Dendritic cell treated with granulocyte-macrophage colony-stimulating factor and Interleukin-4, amounts not matched to agents 40 ng/mL and 50 ng/mL, for 4 days (primary cell): ENCODE results near the gene PEAK1.
"Not testable (repeated sequence)": the region's sequence is repeated elsewhere in the genome, so short reads cannot be mapped to it uniquely, and the experiment has no call there.

Source experiments
- H3K27ac Mint-ChIP-seq: one replicate; pipeline ENCODE4 v1.8.0; 2022; ENCODE audit warnings: mild to moderate bottlenecking, mixed read lengths
- H3K27me3 Mint-ChIP-seq: one replicate; pipeline ENCODE4 v1.8.0; 2022; ENCODE audit warnings: mild to moderate bottlenecking, mixed read lengths
- H3K36me3 Mint-ChIP-seq: one replicate; pipeline ENCODE4 v1.8.0; 2022; ENCODE audit warnings: low read depth, mixed read lengths
- H3K4me1 Mint-ChIP-seq: one replicate; pipeline ENCODE4 v1.8.0; 2022; ENCODE audit warnings: low read depth, mixed read lengths
- H3K4me3 Mint-ChIP-seq: one replicate; pipeline ENCODE4 v1.8.0; 2022; ENCODE audit warnings: mild to moderate bottlenecking, moderate library complexity, mixed read lengths
- H3K9me3 Mint-ChIP-seq: one replicate; pipeline ENCODE4 v1.8.0; 2022; ENCODE audit warnings: mixed read lengths
- intact Hi-C: fragments of 100-400 bp; cut with micrococcal nuclease; formaldehyde crosslinking; loops from one replicate; pipeline ENCODE4 v1.15.0; 2022

Gene PEAK1

GRCh38 chr15:77221174-77221573 is 198.7 kb downstream of the PEAK1 start:
- Mint-ChIP-seq H3K27ac (no peak overlapping the region), H3K36me3 (peaks cover 6% of the 10 kb centered on the region), H3K4me1 (peaks cover 10% of the 10 kb centered on the region), H3K9me3 (no peaks in the 10 kb centered on the region), H3K27me3 (no peaks in the 10 kb centered on the region), H3K4me3 (no peak overlapping the region)
- intact Hi-C loops = no loop called here

- intact Hi-C loops = no loop called here
- H3K4me3 Mint-ChIP-seq = no peak overlapping the region
Observed at GRCh38 chr15:77219841-77220240, 200.1 kb downstream of the PEAK1 start.

GRCh38 chr15:77209221-77209620 is 210.7 kb downstream of the PEAK1 start:
- H3K9me3 Mint-ChIP-seq = peaks cover 9% of the 10 kb centered on the region
- intact Hi-C loops = no loop called here
- no peak overlapping the region for H3K4me3 Mint-ChIP-seq
- H3K27ac Mint-ChIP-seq = no peak overlapping the region
- H3K4me1 Mint-ChIP-seq = peaks cover 5% of the 10 kb centered on the region
- H3K27me3 Mint-ChIP-seq = no peaks in the 10 kb centered on the region
- peaks cover 13% of the 10 kb centered on the region for H3K36me3 Mint-ChIP-seq

More at GRCh38 chr15:77219841-77220240, 200.1 kb downstream of the PEAK1 start:
- Mint-ChIP-seq H3K27me3 (no peaks in the 10 kb centered on the region), H3K36me3 (peaks cover 6% of the 10 kb centered on the region), H3K4me1 (peaks cover 6% of the 10 kb centered on the region), H3K9me3 (no peaks in the 10 kb centered on the region), H3K27ac (no peak overlapping the region)

GRCh38 chr15:77208241-77208640 is 211.7 kb downstream of the PEAK1 start:
- Mint-ChIP-seq H3K36me3 (peaks cover 13% of the 10 kb centered on the region), H3K27me3 (no peaks in the 10 kb centered on the region), H3K9me3 (peaks cover 9% of the 10 kb centered on the region), H3K27ac (no peak overlapping the region), H3K4me3 (no peak overlapping the region), H3K4me1 (peaks cover 5% of the 10 kb centered on the region)
- intact Hi-C loops = no loop called here

- intact Hi-C loops = no loop called here
- Mint-ChIP-seq H3K9me3 (peaks cover 19% of the 10 kb centered on the region), H3K4me1 (no peaks in the 10 kb centered on the region), H3K27ac (no peak overlapping the region), H3K36me3 (peaks cover 23% of the 10 kb centered on the region), H3K27me3 (no peaks in the 10 kb centered on the region), H3K4me3 (no peak overlapping the region)
Observed at GRCh38 chr15:77201665-77202064, 218.2 kb downstream of the PEAK1 start.

- Mint-ChIP-seq H3K9me3 (peaks cover 19% of the 10 kb centered on the region), H3K27me3 (no peaks in the 10 kb centered on the region), H3K27ac (no peak overlapping the region), H3K36me3 (peaks cover 15% of the 10 kb centered on the region), H3K4me3 (no peak overlapping the region), H3K4me1 (peaks cover 5% of the 10 kb centered on the region)
- intact Hi-C loops = no loop called here
Observed at GRCh38 chr15:77196381-77196780, 223.5 kb downstream of the PEAK1 start.

GRCh38 chr15:77195586-77195985 is 224.3 kb downstream of the PEAK1 start:
- Mint-ChIP-seq H3K27me3 (no peaks in the 10 kb centered on the region), H3K4me1 (peaks cover 5% of the 10 kb centered on the region), H3K4me3 (no peak overlapping the region)

GRCh38 chr15:77192451-77192850 is 227.5 kb downstream of the PEAK1 start:
- no peaks in the 10 kb centered on the region for H3K9me3 Mint-ChIP-seq
- peaks cover 24% of the 10 kb centered on the region for H3K4me1 Mint-ChIP-seq
- intact Hi-C loops = no loop called here
- no peak overlapping the region for H3K27ac Mint-ChIP-seq
- H3K4me3 Mint-ChIP-seq = no peak overlapping the region
- no peaks in the 10 kb centered on the region for H3K36me3 Mint-ChIP-seq
- no peaks in the 10 kb centered on the region for H3K27me3 Mint-ChIP-seq

More at GRCh38 chr15:77195586-77195985, 224.3 kb downstream of the PEAK1 start:
- H3K27ac Mint-ChIP-seq = no peak overlapping the region
- H3K9me3 Mint-ChIP-seq = peaks cover 19% of the 10 kb centered on the region
- intact Hi-C loops = no loop called here
- H3K36me3 Mint-ChIP-seq = peaks cover 15% of the 10 kb centered on the region

- Mint-ChIP-seq H3K4me3 (no peak overlapping the region), H3K27me3 (no peaks in the 10 kb centered on the region), H3K36me3 (no peaks in the 10 kb centered on the region), H3K4me1 (peaks cover 33% of the 10 kb centered on the region), H3K9me3 (no peaks in the 10 kb centered on the region), H3K27ac (no peak overlapping the region)
- intact Hi-C loops = no loop called here
Observed at GRCh38 chr15:77191230-77191834, 228.6 kb downstream of the PEAK1 start.

GRCh38 chr15:77187751-77188464 is 232.0 kb downstream of the PEAK1 start:
- H3K9me3 Mint-ChIP-seq = no peaks in the 10 kb centered on the region
- H3K4me3 Mint-ChIP-seq = peak overlapping the region; percentile 20
- intact Hi-C loops = loop anchor here (2.0 kb wide), 3 partner anchors 233 to 355 kb away; partner anchors contain the start of genes HMG20A and PEAK1
- H3K27me3 Mint-ChIP-seq = no peaks in the 10 kb centered on the region
- peaks cover 41% of the 10 kb centered on the region for H3K4me1 Mint-ChIP-seq
- no peaks in the 10 kb centered on the region for H3K36me3 Mint-ChIP-seq
- peak overlapping the region; percentile 91 for H3K27ac Mint-ChIP-seq

- intact Hi-C loops = loop anchor here (2.0 kb wide), 2 partner anchors 310 to 356 kb away; no protein-coding TSS in a partner anchor
- Mint-ChIP-seq H3K4me1 (peaks cover 50% of the 10 kb centered on the region), H3K27ac (peak overlapping the region; percentile 91)
Observed at GRCh38 chr15:77186594-77187011, 233.3 kb downstream of the PEAK1 start.

GRCh38 chr15:77185242-77185785 is 234.6 kb downstream of the PEAK1 start:
- H3K4me1 Mint-ChIP-seq = peaks cover 63% of the 10 kb centered on the region
- no peak overlapping the region for H3K4me3 Mint-ChIP-seq
- H3K36me3 Mint-ChIP-seq = no peaks in the 10 kb centered on the region
- intact Hi-C loops = no loop called here
- no peaks in the 10 kb centered on the region for H3K9me3 Mint-ChIP-seq
- H3K27ac Mint-ChIP-seq = peak overlapping the region; percentile 64
- H3K27me3 Mint-ChIP-seq = no peaks in the 10 kb centered on the region

More at GRCh38 chr15:77186594-77187011, 233.3 kb downstream of the PEAK1 start:
- Mint-ChIP-seq H3K9me3 (no peaks in the 10 kb centered on the region), H3K36me3 (no peaks in the 10 kb centered on the region), H3K27me3 (no peaks in the 10 kb centered on the region), H3K4me3 (no peak overlapping the region)

GRCh38 chr15:77184352-77184751 is 235.6 kb downstream of the PEAK1 start:
- H3K27me3 Mint-ChIP-seq, intact Hi-C loops, H3K36me3 Mint-ChIP-seq, H3K9me3 Mint-ChIP-seq, H3K4me3 Mint-ChIP-seq: not testable (repeated sequence)
- peak overlapping the region; percentile 64 for H3K27ac Mint-ChIP-seq
- H3K4me1 Mint-ChIP-seq = peaks cover 66% of the 10 kb centered on the region

- intact Hi-C loops = no loop called here
- Mint-ChIP-seq H3K36me3 (no peaks in the 10 kb centered on the region), H3K9me3 (no peaks in the 10 kb centered on the region), H3K27ac (no peak overlapping the region), H3K4me1 (peaks cover 63% of the 10 kb centered on the region), H3K4me3 (no peak overlapping the region), H3K27me3 (no peaks in the 10 kb centered on the region)
Observed at GRCh38 chr15:77183066-77183465, 236.8 kb downstream of the PEAK1 start.
